OCI-LY1 (cell line): Measurements from ENCODE around the gene MINDY4.

ENCODE experiments used
- H2AFZ ChIP-seq: fragments of 200-600 bp; sonication (generic), shearing (Covaris generic); 2 replicates; pipeline ENCODE4 v1.6.0; 2014; ENCODE audit warnings: antibody characterized with exemption, mild to moderate bottlenecking, low read length
- H3F3A ChIP-seq: fragments of 200-600 bp; sonication (generic), shearing (Covaris generic); 2 replicates; pipeline ENCODE4 v1.6.0; 2014; ENCODE audit warnings: mild to moderate bottlenecking, antibody characterized with exemption, low read length, moderate library complexity; ENCODE audit not compliant: insufficient read depth
- H3K27ac ChIP-seq: fragments of 200-600 bp; sonication (generic); 2 replicates; pipeline ENCODE4 v1.5.1; 2014; ENCODE audit warnings: low read length, mixed run types, mild to moderate bottlenecking, low read depth; ENCODE audit not compliant: poor library complexity, severe bottlenecking
- H3K27me3 ChIP-seq: fragments of 200-600 bp; sonication (generic); 2 replicates; pipeline ENCODE4 v1.6.0; 2014; ENCODE audit warnings: antibody characterized with exemption, mild to moderate bottlenecking, low read length, moderate library complexity; ENCODE audit not compliant: insufficient read depth
- H3K36me3 ChIP-seq: fragments of 200-600 bp; sonication (generic); 2 replicates; pipeline ENCODE4 v1.6.1; 2014; ENCODE audit warnings: mild to moderate bottlenecking, antibody characterized with exemption, low read length, moderate library complexity, mixed read lengths; ENCODE audit not compliant: insufficient read depth
- H3K4me1 ChIP-seq: fragments of 200-600 bp; sonication (generic); 2 replicates; pipeline ENCODE4 v1.5.1; 2014; ENCODE audit warnings: mild to moderate bottlenecking, low read length, moderate library complexity; ENCODE audit not compliant: insufficient read depth, severe bottlenecking
- H3K4me2 ChIP-seq: fragments of 200-600 bp; sonication (generic), shearing (Covaris generic); 2 replicates; pipeline ENCODE4 v1.6.1; 2014; ENCODE audit warnings: low read length
- H3K4me3 ChIP-seq: fragments of 200-600 bp; sonication (generic); 2 replicates; pipeline ENCODE4 v1.5.1; 2014; ENCODE audit warnings: low read length, low read depth, mild to moderate bottlenecking, mixed read lengths; ENCODE audit not compliant: poor library complexity, severe bottlenecking
- H3K79me2 ChIP-seq: fragments of 200-600 bp; shearing (Covaris generic); 2 replicates; pipeline ENCODE4 v1.6.1; 2016; ENCODE audit warnings: mixed run types, low read length, mixed read lengths; ENCODE audit not compliant: insufficient read depth
- H3K9ac ChIP-seq: fragments of 200-600 bp; sonication (generic), shearing (Covaris generic); 2 replicates; pipeline ENCODE4 v1.6.1; 2014; ENCODE audit warnings: mild to moderate bottlenecking, low read length, mixed read lengths
- H3K9me2 ChIP-seq: fragments of 200-600 bp; sonication (generic), shearing (Covaris generic); 2 replicates; pipeline ENCODE4 v1.6.1; 2014; ENCODE audit warnings: low read depth, mild to moderate bottlenecking, low read length, mixed read lengths
- H3K9me3 ChIP-seq: fragments of 200-600 bp; shearing (Covaris generic); 2 replicates; pipeline ENCODE4 v1.6.1; 2014; ENCODE audit warnings: low read length, mixed read lengths
- H4K20me1 ChIP-seq: fragments of 200-600 bp; sonication (generic), shearing (Covaris generic); 2 replicates; pipeline ENCODE4 v1.6.0; 2016; ENCODE audit warnings: mild to moderate bottlenecking, low read length; ENCODE audit not compliant: insufficient read depth
- CTCF ChIP-seq: fragments of 200-600 bp; sonication (generic), shearing (Covaris generic); IDR thresholded peaks from 2 replicates; pipeline ENCODE4 v1.5.1; 2017; ENCODE audit warnings: mild to moderate bottlenecking, antibody characterized with exemption, low read length, moderate library complexity, mixed read lengths
- EZH2 ChIP-seq: fragments of 200-600 bp; sonication (generic), shearing (Covaris generic); IDR thresholded peaks from 2 replicates; pipeline ENCODE4 v1.8.0; 2017; ENCODE audit warnings: borderline replicate concordance, mixed run types, mild to moderate bottlenecking, antibody characterized with exemption, low read length, moderate library complexity, mixed read lengths

Gene MINDY4

GRCh38 chr7:30936650-30937245 lies 165.5 kb downstream of the MINDY4 start:
- Histone ChIP-seq H3K36me3 (no peaks in the 10 kb centered on the region), H3K79me2 (no peaks in the 10 kb centered on the region), H3F3A (no peaks in the 10 kb centered on the region)

GRCh38 chr7:30937416-30937815 lies 166.2 kb downstream of the MINDY4 start:
- no peak for TF ChIP-seq EZH2
- TF ChIP-seq CTCF: no peak
- no peaks in the 10 kb centered on the region for H3K79me2 ChIP-seq
- H4K20me1 ChIP-seq: no peaks in the 10 kb centered on the region
- no peak overlapping the region for H3K27ac ChIP-seq
- no peaks in the 10 kb centered on the region for H3K4me1 ChIP-seq
- no peaks in the 10 kb centered on the region for H3F3A ChIP-seq
- no peak overlapping the region for H3K4me3 ChIP-seq
- H3K27me3 ChIP-seq: no peaks in the 10 kb centered on the region
- H3K36me3 ChIP-seq: no peaks in the 10 kb centered on the region
- no peaks in the 10 kb centered on the region for H3K9me3 ChIP-seq
- H3K9me2 ChIP-seq: no peaks in the 10 kb centered on the region
- H2AFZ ChIP-seq: no peak overlapping the region
- H3K4me2 ChIP-seq: no peak overlapping the region
- no peak overlapping the region for H3K9ac ChIP-seq

More at GRCh38 chr7:30936650-30937245, 165.5 kb downstream of the MINDY4 start:
- Histone ChIP-seq H3K4me3 (no peak overlapping the region), H3K9ac (no peak overlapping the region), H3K27ac (no peak overlapping the region), H3K4me1 (no peaks in the 10 kb centered on the region), H3K9me3 (no peaks in the 10 kb centered on the region), H3K4me2 (no peak overlapping the region), H4K20me1 (no peaks in the 10 kb centered on the region), H3K27me3 (no peaks in the 10 kb centered on the region), H3K9me2 (no peaks in the 10 kb centered on the region), H2AFZ (no peak overlapping the region)
- TF ChIP-seq EZH2 (no peak), CTCF (no peak)

GRCh38 chr7:30938435-30939316 lies 167.5 kb downstream of the MINDY4 start:
- no peaks in the 10 kb centered on the region for H3K79me2 ChIP-seq
- H2AFZ ChIP-seq: no peak overlapping the region
- H3K27me3 ChIP-seq: no peaks in the 10 kb centered on the region
- H3K4me1 ChIP-seq: no peaks in the 10 kb centered on the region
- no peaks in the 10 kb centered on the region for H3K36me3 ChIP-seq
- no peak overlapping the region for H3K27ac ChIP-seq
- H3K9me3 ChIP-seq: no peaks in the 10 kb centered on the region
- H3F3A ChIP-seq: no peaks in the 10 kb centered on the region
- H3K4me3 ChIP-seq: no peak overlapping the region
- no peaks in the 10 kb centered on the region for H3K9me2 ChIP-seq
- no peak overlapping the region for H3K9ac ChIP-seq
- H3K4me2 ChIP-seq: no peak overlapping the region
- H4K20me1 ChIP-seq: no peaks in the 10 kb centered on the region
- TF ChIP-seq CTCF (peak; percentile 97), EZH2 (no peak)
